ENCODE data around the gene IFI27L1.

DNA sequence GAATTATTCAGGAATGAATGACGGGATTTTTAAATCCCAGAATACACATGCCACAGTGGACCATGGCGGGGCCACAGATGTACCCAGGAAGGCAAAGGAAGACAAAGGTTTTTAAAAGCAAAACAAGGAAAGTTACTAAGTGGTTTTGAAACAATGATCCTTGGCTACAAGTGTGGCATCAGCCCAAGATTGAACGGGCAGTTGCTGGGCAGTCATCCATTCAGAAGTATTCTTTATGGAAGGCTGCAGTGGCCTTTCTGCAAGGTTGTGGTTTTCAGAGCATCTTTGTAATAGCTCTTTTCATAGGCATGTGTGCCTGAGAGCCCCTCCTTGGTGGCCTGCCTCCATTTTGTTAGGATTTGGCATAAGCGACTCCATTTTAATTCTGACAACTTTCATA is 16.0 kb downstream of the IFI27L1 start:
- TF ChIP-seq, protein P1, sequence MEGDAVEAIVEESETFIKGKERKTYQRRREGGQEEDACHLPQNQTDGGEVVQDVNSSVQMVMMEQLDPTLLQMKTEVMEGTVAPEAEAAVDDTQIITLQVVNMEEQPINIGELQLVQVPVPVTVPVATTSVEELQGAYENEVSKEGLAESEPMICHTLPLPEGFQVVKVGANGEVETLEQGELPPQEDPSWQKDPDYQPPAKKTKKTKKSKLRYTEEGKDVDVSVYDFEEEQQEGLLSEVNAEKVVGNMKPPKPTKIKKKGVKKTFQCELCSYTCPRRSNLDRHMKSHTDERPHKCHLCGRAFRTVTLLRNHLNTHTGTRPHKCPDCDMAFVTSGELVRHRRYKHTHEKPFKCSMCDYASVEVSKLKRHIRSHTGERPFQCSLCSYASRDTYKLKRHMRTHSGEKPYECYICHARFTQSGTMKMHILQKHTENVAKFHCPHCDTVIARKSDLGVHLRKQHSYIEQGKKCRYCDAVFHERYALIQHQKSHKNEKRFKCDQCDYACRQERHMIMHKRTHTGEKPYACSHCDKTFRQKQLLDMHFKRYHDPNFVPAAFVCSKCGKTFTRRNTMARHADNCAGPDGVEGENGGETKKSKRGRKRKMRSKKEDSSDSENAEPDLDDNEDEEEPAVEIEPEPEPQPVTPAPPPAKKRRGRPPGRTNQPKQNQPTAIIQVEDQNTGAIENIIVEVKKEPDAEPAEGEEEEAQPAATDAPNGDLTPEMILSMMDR (optimal IDR thresholded peaks at IDR 0.05 in 1 of 3, IDR thresholded peaks at IDR 0.05 in 1 of 3, conservative IDR thresholded peaks at IDR 0.05 in 1 of 3; ENCODE audit: extremely low read depth in 1 of 3, insufficient read depth in 2 of 3, low read length in 3 of 3): no peak
- TF ChIP-seq EZH2 (IDR thresholded peaks at IDR 0.05; ENCODE audit: low read length): no peak

All from keratinocyte (primary cell).